Loucy (cell line): Measurements from ENCODE around the gene OSBPL2.

Experiments
- H2AFZ ChIP-seq: fragments of 200-600 bp; sonication (generic); 2 replicates; pipeline ENCODE4 v1.6.0; 2016; ENCODE audit warnings: antibody characterized with exemption, mild to moderate bottlenecking, low read length, moderate library complexity
- H3F3A ChIP-seq: fragments of 200-600 bp; 2 replicates; pipeline ENCODE4 v1.6.0; 2016; ENCODE audit warnings: antibody characterized with exemption, low read depth, mild to moderate bottlenecking
- H3K27me3 ChIP-seq: fragments of 200-600 bp; sonication (generic); 2 replicates; pipeline ENCODE4 v1.6.1; 2014; ENCODE audit warnings: low read length, mild to moderate bottlenecking; ENCODE audit not compliant: insufficient read depth, poor library complexity, severe bottlenecking
- H3K36me3 ChIP-seq: fragments of 200-600 bp; sonication (generic); 2 replicates; pipeline ENCODE4 v1.6.1; 2016; ENCODE audit warnings: low read length; ENCODE audit not compliant: insufficient read depth
- H3K4me1 ChIP-seq: fragments of 200-600 bp; sonication (generic); 2 replicates; pipeline ENCODE4 v1.5.1; 2014; ENCODE audit warnings: low read length, mild to moderate bottlenecking; ENCODE audit not compliant: insufficient read depth, poor library complexity, severe bottlenecking
- H3K4me2 ChIP-seq: fragments of 200-600 bp; sonication (generic); 2 replicates; pipeline ENCODE4 v1.6.0; 2014; ENCODE audit warnings: antibody characterized with exemption, low read length, low read depth, mild to moderate bottlenecking; ENCODE audit not compliant: poor library complexity, severe bottlenecking
- H3K4me3 ChIP-seq: fragments of 200-600 bp; sonication (generic); 2 replicates; pipeline ENCODE4 v1.5.1; 2014; ENCODE audit warnings: low read length, mild to moderate bottlenecking, mixed read lengths; ENCODE audit not compliant: poor library complexity, severe bottlenecking
- H3K79me2 ChIP-seq: fragments of 200-600 bp; sonication (generic); 2 replicates; pipeline ENCODE4 v1.6.1; 2014; ENCODE audit warnings: low read length; ENCODE audit not compliant: insufficient read depth
- H3K9ac ChIP-seq: fragments of 200-600 bp; sonication (generic); 2 replicates; pipeline ENCODE4 v1.6.0; 2014; ENCODE audit warnings: mild to moderate bottlenecking, low read depth, low read length, moderate library complexity; ENCODE audit not compliant: poor library complexity, severe bottlenecking
- H3K9me2 ChIP-seq: fragments of 200-600 bp; sonication (generic); replicated peaks from 2 replicates; pipeline ENCODE4 v1.6.1; 2016; ENCODE audit warnings: low read depth, low read length, mixed read lengths
- H3K9me3 ChIP-seq: fragments of 200-600 bp; sonication (generic); 2 replicates; pipeline ENCODE4 v1.6.1; 2014; ENCODE audit warnings: mild to moderate bottlenecking, antibody characterized with exemption, low read length, low read depth; ENCODE audit not compliant: insufficient read depth
- H4K20me1 ChIP-seq: fragments of 200-600 bp; sonication (generic); 2 replicates; pipeline ENCODE4 v1.6.0; 2014; ENCODE audit warnings: antibody characterized with exemption, low read length, mild to moderate bottlenecking; ENCODE audit not compliant: insufficient read depth, poor library complexity, severe bottlenecking
- CTCF ChIP-seq: fragments of 200-600 bp; sonication (generic); conservative IDR thresholded peaks from 2 replicates; pipeline ENCODE4 v1.5.1; 2014; ENCODE audit warnings: mild to moderate bottlenecking, antibody characterized with exemption, low read length
- EZH2phosphoT487 ChIP-seq: fragments of 200-600 bp; IDR thresholded peaks from 2 replicates; pipeline ENCODE4 v1.6.1; 2018; ENCODE audit warnings: antibody characterized with exemption, mild to moderate bottlenecking, moderate library complexity, borderline replicate concordance

The OSBPL2 gene

GRCh38 chr20:62285722-62286121, 47.4 kb downstream of the OSBPL2 start:
- H3K27me3 ChIP-seq = no peaks in the 10 kb centered on the region
- no peaks in the 10 kb centered on the region for H3K79me2 ChIP-seq
- H3K9me3 ChIP-seq = no peaks in the 10 kb centered on the region
- peaks cover 63% of the 10 kb centered on the region; the same call in 1 of the 2 replicates for H3K36me3 ChIP-seq
- TF ChIP-seq CTCF = no peak
- TF ChIP-seq EZH2phosphoT487 = no peak
- no peak overlapping the region for H3K4me2 ChIP-seq
- no peak overlapping the region for H2AFZ ChIP-seq
- no peaks in the 10 kb centered on the region for H4K20me1 ChIP-seq
- no peak overlapping the region for H3K4me3 ChIP-seq
- H3K4me1 ChIP-seq = no peaks in the 10 kb centered on the region
- no peak overlapping the region for H3K9ac ChIP-seq
- H3K9me2 ChIP-seq = no peaks in the 10 kb centered on the region
- H3F3A ChIP-seq = no peaks in the 10 kb centered on the region

GRCh38 chr20:62286493-62287064, 48.3 kb downstream of the OSBPL2 start:
- H3K4me1 ChIP-seq = no peaks in the 10 kb centered on the region
- no peaks in the 10 kb centered on the region for H3K9me3 ChIP-seq
- no peak overlapping the region for H3K9ac ChIP-seq
- no peaks in the 10 kb centered on the region for H3K27me3 ChIP-seq
- no peak overlapping the region for H2AFZ ChIP-seq
- H4K20me1 ChIP-seq = no peaks in the 10 kb centered on the region
- no peak overlapping the region for H3K4me2 ChIP-seq
- H3K9me2 ChIP-seq = no peaks in the 10 kb centered on the region
- TF ChIP-seq CTCF (no peak), EZH2phosphoT487 (no peak)
- no peak overlapping the region for H3K4me3 ChIP-seq
- peaks cover 62% of the 10 kb centered on the region; the same call in 1 of the 2 replicates for H3K36me3 ChIP-seq
- H3F3A ChIP-seq = no peaks in the 10 kb centered on the region
- no peaks in the 10 kb centered on the region for H3K79me2 ChIP-seq

GRCh38 chr20:62287129-62287528, 48.8 kb downstream of the OSBPL2 start:
- Histone ChIP-seq H3K4me3 (no peak overlapping the region), H4K20me1 (no peaks in the 10 kb centered on the region), H3K79me2 (no peaks in the 10 kb centered on the region), H3K4me2 (no peak overlapping the region), H3K4me1 (no peaks in the 10 kb centered on the region), H3K27me3 (no peaks in the 10 kb centered on the region), H2AFZ (no peak overlapping the region), H3K9me2 (no peaks in the 10 kb centered on the region), H3K36me3 (peaks cover 61% of the 10 kb centered on the region; the same call in 1 of the 2 replicates), H3F3A (no peaks in the 10 kb centered on the region), H3K9ac (no peak overlapping the region), H3K9me3 (no peaks in the 10 kb centered on the region)
- TF ChIP-seq EZH2phosphoT487 (no peak), CTCF (no peak)
